GM21447 (cell line): ENCODE data around the gene ACSBG1.

Experiments used
- ATAC-seq: cut with Tn5 transposase; IDR thresholded peaks from one replicate; pipeline ENCODE4 v1.9.1; 2021; ENCODE audit not compliant: unreplicated experiment

Gene ACSBG1

GRCh38 chr15:78140292-78140691 lies 94.1 kb downstream of the ACSBG1 start:
- no peak for ATAC-seq

- no peak for ATAC-seq
Observed at GRCh38 chr15:78139578-78139977, 94.8 kb downstream of the ACSBG1 start.

- ATAC-seq, result no peak
Observed at GRCh38 chr15:78133801-78134200, 100.6 kb downstream of the ACSBG1 start.

- peak; percentile 67 for ATAC-seq
Observed at GRCh38 chr15:78131295-78132061, 102.9 kb downstream of the ACSBG1 start, which contains the start of gene CIB2. CIB2 (minus strand) TSS chr15:78131445; CDS start chr15:78131215, 230 bp downstream.

GRCh38 chr15:78130466-78131294 lies 103.7 kb downstream of the ACSBG1 start:
- peak; percentile 40 for ATAC-seq

- no peak for ATAC-seq
Observed at GRCh38 chr15:78129751-78130287, 104.5 kb downstream of the ACSBG1 start.

GRCh38 chr15:78129077-78129750 lies 105.2 kb downstream of the ACSBG1 start:
- no peak for ATAC-seq

- no peak for ATAC-seq
Observed at GRCh38 chr15:78127882-78128281, 106.5 kb downstream of the ACSBG1 start.

- no peak for ATAC-seq
Observed at GRCh38 chr15:78125267-78125666, 109.1 kb downstream of the ACSBG1 start.

- no peak for ATAC-seq
Observed at GRCh38 chr15:78120523-78120922, 113.8 kb downstream of the ACSBG1 start.
